ENCODE results near the gene COP1. TPM values are rescaled to one million over a fixed set of nuclear protein-coding genes. Genes with fewer than 3 reads are reported as not detected.
A peak's percentile ranks its signal among the peaks of the same experiment; 100 is the strongest.

COP1 gene
- total and polyA plus RNA-seq, 3 experiments from 2014 or later = 39.7 to 43.0 (median 40.6) TPM

GRCh38 chr1:175976865-175977642 lies 230.0 kb downstream of the COP1 start:
- Mint-ChIP-seq H3K36me3 (peaks cover 23 to 55% (median 23%) of the 10 kb centered on the region in 3 donors), H3K27me3 (no peaks in the 10 kb centered on the region), H3K4me1 (peaks cover 7 to 19% (median 18%) of the 10 kb centered on the region in 3 donors), H3K27ac (no peak overlapping the region), H3K9me3 (peaks cover 0 to 3% (median 1%) of the 10 kb centered on the region in 5 donors), H3K4me3 (no peak overlapping the region)
- Histone ChIP-seq H3K4me1 (ENCODE audit: insufficient read depth, low read length) (no peaks in the 10 kb centered on the region), H3K4me3 (ENCODE audit: low read length) (no peak overlapping the region), H3K27ac (ENCODE audit: low read depth, low read length) (no peak overlapping the region), H3K36me3 (ENCODE audit: insufficient read depth, low read length) (peaks cover 3% of the 10 kb centered on the region), H3K27me3 (ENCODE audit: insufficient read depth, low read length, poor library complexity, severe bottlenecking) (no peaks in the 10 kb centered on the region), H3K9me3 (ENCODE audit: low read length) (no peaks in the 10 kb centered on the region)
- no peak for DNase-seq
- POLR2A ChIA-PET = no interaction called here
- CTCF ChIA-PET = no interaction called here

DNA sequence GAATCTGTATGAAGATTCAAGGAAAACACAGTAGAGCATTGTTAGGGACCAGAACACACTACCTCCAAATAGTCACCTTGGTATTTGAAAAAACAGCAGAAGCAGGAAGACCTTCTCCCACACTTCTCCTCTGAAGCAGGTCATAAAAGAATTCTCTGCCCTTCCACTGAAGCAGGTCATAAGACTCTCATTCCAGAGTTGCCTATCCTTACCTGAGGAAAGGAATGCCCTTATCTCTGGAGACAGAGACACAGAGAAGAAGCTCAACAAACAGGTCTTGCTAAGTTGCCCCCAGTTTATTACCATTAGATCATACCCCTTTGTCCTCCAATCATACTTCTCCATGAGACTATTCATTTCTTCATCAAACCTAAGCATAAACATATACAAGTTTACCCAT lies 237.9 kb downstream of the COP1 start:
- H3K4me3 Mint-ChIP-seq = no peak overlapping the region

GRCh38 chr1:175968486-175969172 lies 238.5 kb downstream of the COP1 start:
- no peaks in the 10 kb centered on the region for H3K27me3 Mint-ChIP-seq

More for the DNA sequence above, 237.9 kb downstream of the COP1 start:
- Mint-ChIP-seq H3K27me3 (no peaks in the 10 kb centered on the region), H3K9me3 (no peaks in the 10 kb centered on the region), H3K27ac (no peak overlapping the region), H3K4me1 (peaks cover 3 to 6% (median 5%) of the 10 kb centered on the region in 3 donors), H3K36me3 (peaks cover 16 to 33% (median 20%) of the 10 kb centered on the region in 3 donors)
- no peak for DNase-seq
- POLR2A ChIA-PET = no interaction called here
- CTCF ChIA-PET = no interaction called here
- Histone ChIP-seq H3K9me3 (ENCODE audit: low read length) (no peaks in the 10 kb centered on the region), H3K27me3 (ENCODE audit: insufficient read depth, low read length, poor library complexity, severe bottlenecking) (no peaks in the 10 kb centered on the region), H3K36me3 (ENCODE audit: insufficient read depth, low read length) (peaks cover 7% of the 10 kb centered on the region), H3K4me3 (ENCODE audit: low read length) (no peak overlapping the region), H3K4me1 (ENCODE audit: insufficient read depth, low read length) (no peaks in the 10 kb centered on the region), H3K27ac (ENCODE audit: low read depth, low read length) (no peak overlapping the region)

DNA sequence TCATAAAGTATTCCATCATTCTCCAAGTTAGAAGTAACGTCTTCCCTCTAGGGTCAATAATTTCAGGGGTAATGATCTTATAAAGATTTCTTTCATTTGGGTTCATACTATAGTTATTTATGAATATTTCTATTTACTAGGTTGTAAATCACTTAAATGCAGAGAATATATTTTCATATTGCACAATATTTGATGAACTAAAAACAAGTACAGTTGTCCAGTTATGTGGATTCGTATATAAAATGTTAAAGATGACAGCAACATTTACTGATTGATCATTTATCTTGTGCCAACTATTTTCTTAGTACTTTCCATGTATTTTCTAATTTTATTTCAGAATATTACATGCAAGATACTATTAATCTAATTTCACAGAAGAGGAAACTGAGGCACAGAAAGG lies 243.3 kb downstream of the COP1 start:
- ChIA-PET POLR2A (no interaction called here), CTCF (no interaction called here)
- no peak overlapping the region for H3K4me3 ChIP-seq (ENCODE audit: low read length)
- Mint-ChIP-seq H3K4me1 (peaks cover 12 to 16% (median 14%) of the 10 kb centered on the region in 3 donors), H3K4me3 (no peak overlapping the region), H3K9me3 (no peaks in the 10 kb centered on the region), H3K36me3 (peaks cover 11 to 40% (median 14%) of the 10 kb centered on the region in 3 donors), H3K27ac (no peak overlapping the region), H3K27me3 (no peaks in the 10 kb centered on the region)
- H3K27me3 ChIP-seq (ENCODE audit: insufficient read depth, low read length, poor library complexity, severe bottlenecking) = no peaks in the 10 kb centered on the region
- H3K9me3 ChIP-seq (ENCODE audit: low read length) = no peaks in the 10 kb centered on the region
- no peaks in the 10 kb centered on the region for H3K4me1 ChIP-seq (ENCODE audit: insufficient read depth, low read length)
- no peak overlapping the region for H3K27ac ChIP-seq (ENCODE audit: low read depth, low read length)
- no peak for DNase-seq
- H3K36me3 ChIP-seq (ENCODE audit: insufficient read depth, low read length) = peaks cover 5% of the 10 kb centered on the region

More at GRCh38 chr1:175968486-175969172, 238.5 kb downstream of the COP1 start:
- H3K4me3 ChIP-seq (ENCODE audit: low read length) = no peak overlapping the region
- Mint-ChIP-seq H3K9me3 (no peaks in the 10 kb centered on the region), H3K36me3 (peaks cover 12 to 32% (median 16%) of the 10 kb centered on the region in 3 donors), H3K4me3 (no peak overlapping the region), H3K4me1 (peaks cover 2 to 6% (median 3%) of the 10 kb centered on the region in 3 donors), H3K27ac (no peak overlapping the region)
- H3K27ac ChIP-seq (ENCODE audit: low read depth, low read length) = no peak overlapping the region
- ChIA-PET CTCF (no interaction called here), POLR2A (no interaction called here)
- H3K36me3 ChIP-seq (ENCODE audit: insufficient read depth, low read length) = peaks cover 7% of the 10 kb centered on the region
- H3K9me3 ChIP-seq (ENCODE audit: low read length) = no peaks in the 10 kb centered on the region
- H3K4me1 ChIP-seq (ENCODE audit: insufficient read depth, low read length) = no peaks in the 10 kb centered on the region
- H3K27me3 ChIP-seq (ENCODE audit: insufficient read depth, low read length, poor library complexity, severe bottlenecking) = no peaks in the 10 kb centered on the region
- DNase-seq = no peak

DNA sequence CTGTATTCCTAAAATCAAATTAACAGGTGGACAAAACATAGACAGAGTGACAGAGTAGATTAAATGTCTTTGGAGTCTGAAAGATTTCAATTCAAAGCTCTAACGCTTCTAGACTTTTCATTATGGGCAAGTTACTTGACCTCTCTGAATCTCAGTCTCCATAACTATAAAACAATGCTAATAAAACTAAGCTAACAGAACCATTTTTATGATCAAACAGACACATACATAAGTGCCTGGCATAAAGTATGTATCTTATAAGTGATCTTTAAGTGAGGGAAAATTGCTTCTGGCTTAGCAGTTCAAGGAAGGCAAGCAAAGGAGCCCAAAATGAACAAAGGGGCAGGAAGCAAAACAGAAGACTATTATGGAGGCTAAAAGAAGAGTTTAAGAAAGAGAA lies 246.9 kb downstream of the COP1 start:
- Histone ChIP-seq H3K36me3 (ENCODE audit: insufficient read depth, low read length) (peaks cover 5% of the 10 kb centered on the region), H3K27me3 (ENCODE audit: insufficient read depth, low read length, poor library complexity, severe bottlenecking) (no peaks in the 10 kb centered on the region), H3K27ac (ENCODE audit: low read depth, low read length) (no peak overlapping the region), H3K4me1 (ENCODE audit: insufficient read depth, low read length) (no peaks in the 10 kb centered on the region), H3K4me3 (ENCODE audit: low read length) (no peak overlapping the region), H3K9me3 (ENCODE audit: low read length) (no peaks in the 10 kb centered on the region)
- Mint-ChIP-seq H3K4me3 (no peak overlapping the region), H3K27ac (peak overlapping the region in 2 of 8 donors; percentile 31 to 52), H3K9me3 (no peaks in the 10 kb centered on the region), H3K4me1 (peaks cover 12 to 21% (median 14%) of the 10 kb centered on the region in 3 donors), H3K36me3 (peaks cover 18 to 47% (median 20%) of the 10 kb centered on the region in 3 donors), H3K27me3 (no peaks in the 10 kb centered on the region)
- CTCF ChIA-PET = no interaction called here
- POLR2A ChIA-PET = no interaction called here
- DNase-seq = no peak

DNA sequence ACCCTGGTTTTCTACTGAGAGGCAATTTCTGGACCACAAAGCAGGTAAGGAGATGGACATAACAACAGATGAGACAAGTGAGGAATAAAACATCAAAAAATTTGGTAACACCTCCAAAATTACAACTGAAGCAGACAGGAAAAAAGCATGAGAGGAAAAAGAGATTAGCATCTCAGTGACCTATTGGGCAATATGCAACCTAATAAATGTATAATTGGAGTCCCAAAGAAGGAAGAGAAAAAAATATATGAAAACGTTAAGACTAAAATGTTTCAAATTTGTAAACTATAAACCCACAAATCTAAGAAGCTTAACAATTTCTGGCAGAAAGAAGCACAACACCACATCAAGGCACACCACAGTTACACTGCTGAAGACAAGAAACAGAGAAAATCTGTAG lies 255.5 kb downstream of the COP1 start:
- Histone ChIP-seq H3K9me3 (ENCODE audit: low read length) (no peaks in the 10 kb centered on the region), H3K4me3 (ENCODE audit: low read length) (no peak overlapping the region), H3K27ac (ENCODE audit: low read depth, low read length) (no peak overlapping the region), H3K27me3 (ENCODE audit: insufficient read depth, low read length, poor library complexity, severe bottlenecking) (no peaks in the 10 kb centered on the region), H3K36me3 (ENCODE audit: insufficient read depth, low read length) (peaks cover 3% of the 10 kb centered on the region), H3K4me1 (ENCODE audit: insufficient read depth, low read length) (no peaks in the 10 kb centered on the region)
- ChIA-PET POLR2A (no interaction called here), CTCF (no interaction called here)
- Mint-ChIP-seq H3K4me3 (no peak overlapping the region), H3K9me3 (peaks cover 2 to 5% (median 3%) of the 10 kb centered on the region in 5 donors), H3K27me3 (no peaks in the 10 kb centered on the region), H3K27ac (no peak overlapping the region), H3K4me1 (peaks cover 4 to 11% (median 6%) of the 10 kb centered on the region in 3 donors), H3K36me3 (peaks cover 28 to 62% (median 48%) of the 10 kb centered on the region in 3 donors)
- no peak for DNase-seq

- ChIA-PET POLR2A (no interaction called here), CTCF (no interaction called here)
- H3K27ac Mint-ChIP-seq = no peak overlapping the region
- Histone ChIP-seq H3K36me3 (ENCODE audit: insufficient read depth, low read length) (peaks cover 6% of the 10 kb centered on the region), H3K4me3 (ENCODE audit: low read length) (no peak overlapping the region), H3K9me3 (ENCODE audit: low read length) (no peaks in the 10 kb centered on the region), H3K4me1 (ENCODE audit: insufficient read depth, low read length) (no peaks in the 10 kb centered on the region), H3K27ac (ENCODE audit: low read depth, low read length) (no peak overlapping the region), H3K27me3 (ENCODE audit: insufficient read depth, low read length, poor library complexity, severe bottlenecking) (no peaks in the 10 kb centered on the region)
- peaks cover 2 to 5% (median 3%) of the 10 kb centered on the region in 5 donors for H3K9me3 Mint-ChIP-seq
- no peak overlapping the region for H3K4me3 Mint-ChIP-seq
- peaks cover 38 to 72% (median 56%) of the 10 kb centered on the region in 3 donors for H3K36me3 Mint-ChIP-seq
- peaks cover 4 to 6% (median 6%) of the 10 kb centered on the region in 3 donors for H3K4me1 Mint-ChIP-seq
- H3K27me3 Mint-ChIP-seq = no peaks in the 10 kb centered on the region
- DNase-seq = no peak
These were observed 259.3 kb downstream of the COP1 start for GRCh38 chr1:175947771-175948170.

DNA sequence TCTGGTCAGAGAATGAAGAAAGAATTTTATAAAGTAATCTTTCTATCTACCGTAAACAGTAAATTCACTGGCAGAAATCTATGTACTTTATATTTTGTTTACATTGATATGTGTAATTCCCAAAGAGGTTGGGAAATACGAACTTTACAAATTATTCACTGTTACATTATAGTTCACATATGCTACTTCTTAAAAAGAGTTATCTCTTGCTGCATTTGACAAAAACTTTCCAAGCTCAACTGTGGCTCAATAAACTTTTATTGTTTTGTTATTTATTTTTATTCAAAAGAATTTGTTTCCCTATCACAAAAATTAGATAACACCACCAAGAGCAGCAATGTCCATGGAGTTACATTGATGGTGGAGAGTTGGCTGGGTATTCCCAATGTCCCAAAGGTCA lies 262.5 kb downstream of the COP1 start:
- no peaks in the 10 kb centered on the region for H3K9me3 ChIP-seq (ENCODE audit: low read length)
- DNase-seq = no peak
- no peaks in the 10 kb centered on the region for H3K4me1 ChIP-seq (ENCODE audit: insufficient read depth, low read length)
- Mint-ChIP-seq H3K4me3 (no peak overlapping the region), H3K27me3 (no peaks in the 10 kb centered on the region), H3K36me3 (peaks cover 51 to 83% (median 76%) of the 10 kb centered on the region in 3 donors), H3K27ac (no peak overlapping the region), H3K9me3 (no peaks in the 10 kb centered on the region), H3K4me1 (no peaks in the 10 kb centered on the region)
- H3K36me3 ChIP-seq (ENCODE audit: insufficient read depth, low read length) = peaks cover 13% of the 10 kb centered on the region
- H3K27me3 ChIP-seq (ENCODE audit: insufficient read depth, low read length, poor library complexity, severe bottlenecking) = no peaks in the 10 kb centered on the region
- ChIA-PET CTCF (no interaction called here), POLR2A (no interaction called here)
- no peak overlapping the region for H3K27ac ChIP-seq (ENCODE audit: low read depth, low read length)
- no peak overlapping the region for H3K4me3 ChIP-seq (ENCODE audit: low read length)

All from CD8-positive, alpha-beta memory T cell (primary cell).